GM12878 (cell line): ENCODE measurements around the gene ZNF93. TPM values are rescaled to one million over a fixed set of nuclear protein-coding genes. Genes with fewer than 3 reads are reported as not detected.

Experiments used
- ATAC-seq: fragments of 200-7000 bp; cut with Tn5 transposase; 3 replicates; pipeline ENCODE4 v1.9.1; 2020; ENCODE audit warnings: mild to moderate bottlenecking, moderate library complexity
- BruUV-seq: library from RNA; stranded (reverse); fragments of 400-500 nt; replicated peaks from 2 replicates; lab custom pipeline; 2021; lab: Mats Ljungman, UMichigan
- CTCF ChIA-PET: fragments of 300-600 bp; sonication (Branson Sonifier 250); formaldehyde crosslinking; extraction: SDS; loops from one replicate; lab custom pipeline; 2021; ENCODE audit warnings: inconsistent platforms; lab: Yijun Ruan, JAX
- POLR2A ChIA-PET: fragments of 350-600 bp; formaldehyde crosslinking; extraction: SDS; loops from one replicate; lab custom pipeline; 2021; ENCODE audit warnings: inconsistent platforms; lab: Charles Lee
- RAD21 ChIA-PET: fragments of 300-600 bp; sonication (Branson Sonifier 250); formaldehyde crosslinking; loops from one replicate; lab custom pipeline; 2023; ENCODE audit warnings: antibody characterized with exemption; ENCODE audit not compliant: unreplicated experiment; lab: Charles Lee
- SMC1A ChIA-PET: fragments of 300-600 bp; sonication (Branson Sonifier 250); formaldehyde crosslinking; loops from one replicate; lab custom pipeline; 2023; ENCODE audit not compliant: unreplicated experiment, uncharacterized antibody; lab: Charles Lee
- DNase-seq: peaks from one replicate; pipeline ENCODE4 v3.0.0-alpha.2; 2011; ENCODE audit warnings: low read depth, low spot score
- FAIRE-seq: peaks from 3 replicates; lab custom pipeline; 2011; peaks lifted over from hg19 to GRCh38; lab: Jason Lieb, UNC
- H2AFZ ChIP-seq: 2 replicates; pipeline ENCODE4 v1.6.0; 2011; ENCODE audit warnings: low read depth, low read length, control low read depth; ENCODE audit not compliant: control insufficient read depth
- H3K27ac ChIP-seq: 2 replicates; pipeline ENCODE4 v1.5.1; 2011; ENCODE audit warnings: control low read depth; ENCODE audit not compliant: control insufficient read depth, insufficient read depth
- H3K27me3 ChIP-seq, 2 experiments: replicated peaks in 1 of 2; 2 replicates each; pipeline versions ENCODE4 v1.6.0 to v1.6.1; 2011; ENCODE audit warnings: low read length in 1 of 2; ENCODE audit not compliant: control insufficient read depth in 2 of 2, insufficient read depth in 2 of 2
- H3K36me3 ChIP-seq, 2 experiments: 2 replicates each; pipeline ENCODE4 v1.5.1; 2011; ENCODE audit warnings: low read length in 1 of 2; ENCODE audit not compliant: control insufficient read depth in 2 of 2, insufficient read depth in 2 of 2
- H3K4me1 ChIP-seq: 2 replicates; pipeline ENCODE4 v1.6.1; 2011; ENCODE audit warnings: mild to moderate bottlenecking, low read length, moderate library complexity, mixed read lengths; ENCODE audit not compliant: control insufficient read depth, insufficient read depth
- H3K4me2 ChIP-seq: 2 replicates; pipeline ENCODE4 v1.6.0; 2011; ENCODE audit warnings: control low read depth; ENCODE audit not compliant: control insufficient read depth, insufficient read depth
- H3K4me3 ChIP-seq: fragments of 200-600 bp; sonication (generic); 2 replicates; pipeline ENCODE4 v1.5.1; 2016
- H3K79me2 ChIP-seq: 2 replicates; pipeline ENCODE4 v1.6.0; 2011; ENCODE audit warnings: low read length; ENCODE audit not compliant: control insufficient read depth, insufficient read depth
- H3K9ac ChIP-seq: 2 replicates; pipeline ENCODE4 v1.8.0; 2011; ENCODE audit warnings: low read length, control low read depth, mixed read lengths; ENCODE audit not compliant: control insufficient read depth, insufficient read depth
- H3K9me3 ChIP-seq: replicated peaks from 3 replicates; pipeline ENCODE4 v1.5.1; 2011; ENCODE audit warnings: mild to moderate bottlenecking, low read length; ENCODE audit not compliant: control insufficient read depth, insufficient read depth
- H4K20me1 ChIP-seq: 2 replicates; pipeline ENCODE4 v1.6.0; 2011; ENCODE audit not compliant: control insufficient read depth, insufficient read depth
- E2F4 ChIP-seq: IDR thresholded peaks from 2 replicates; pipeline ENCODE4 v1.6.1; 2012; ENCODE audit warnings: low read depth, low read length, improper control_type of control experiment
- EGR1 ChIP-seq, 2 experiments: IDR thresholded peaks; 1 replicate in 1 of 2; 2 replicates in 1 of 2; pipeline ENCODE4 v1.6.1; 2011 to 2012; ENCODE audit warnings: low read depth in 2 of 2, low read length in 2 of 2, borderline replicate concordance in 1 of 2, mild to moderate bottlenecking in 1 of 2, moderate library complexity in 1 of 2
- GABPA ChIP-seq: IDR thresholded peaks from 2 replicates; pipeline ENCODE4 v1.6.1; 2014; ENCODE audit warnings: antibody characterized with exemption, low read depth, mild to moderate bottlenecking, inconsistent platforms
- HDAC2 ChIP-seq: fragments of 200-600 bp; sonication (generic); IDR thresholded peaks from 2 replicates; pipeline ENCODE4 v1.6.1; 2017
- IKZF1 ChIP-seq: fragments of 450-650 bp; conservative IDR thresholded peaks from 2 replicates; pipeline ENCODE4 v1.6.1; 2017; ENCODE audit warnings: antibody characterized with exemption, mild to moderate bottlenecking
- MEF2A ChIP-seq: IDR thresholded peaks from 2 replicates; pipeline ENCODE4 v1.6.1; 2011; ENCODE audit warnings: low read depth, mild to moderate bottlenecking, low read length, moderate library complexity; ENCODE audit not compliant: insufficient read depth
- MTA2 ChIP-seq: fragments of 450-650 bp; IDR thresholded peaks from 2 replicates; pipeline ENCODE4 v1.6.1; 2016; ENCODE audit warnings: low read depth, mild to moderate bottlenecking, moderate library complexity
- MTA3 ChIP-seq: IDR thresholded peaks from 2 replicates; pipeline ENCODE4 v1.6.1; 2012; ENCODE audit warnings: low read length, inconsistent platforms, borderline replicate concordance
- PKNOX1 ChIP-seq: fragments of 450-650 bp; IDR thresholded peaks from 2 replicates; pipeline ENCODE4 v1.6.1; 2016; ENCODE audit warnings: mild to moderate bottlenecking
- RELA ChIP-seq: fragments of 450-650 bp; IDR thresholded peaks from 2 replicates; pipeline ENCODE4 v1.8.0; 2014; ENCODE audit warnings: borderline replicate concordance; ENCODE audit not compliant: partially characterized antibody
- SIN3A ChIP-seq: IDR thresholded peaks from 2 replicates; pipeline ENCODE4 v1.6.1; 2012; ENCODE audit warnings: low read depth, low read length, improper control_type of control experiment
- SREBF2 ChIP-seq: IDR thresholded peaks from 2 replicates; pipeline ENCODE4 v1.6.1; 2012; ENCODE audit warnings: mild to moderate bottlenecking, low read length
- SUPT20H ChIP-seq: IDR thresholded peaks from 2 replicates; pipeline ENCODE4 v1.6.1; 2011; ENCODE audit warnings: low read depth, mild to moderate bottlenecking, low read length, moderate library complexity, borderline replicate concordance; ENCODE audit not compliant: control insufficient read depth
- SUZ12 ChIP-seq: fragments of 200-600 bp; sonication (generic); IDR thresholded peaks from one replicate; pipeline ENCODE4 v1.6.1; 2018; ENCODE audit warnings: antibody characterized with exemption, mild to moderate bottlenecking; ENCODE audit not compliant: unreplicated experiment
- ZNF274 ChIP-seq: IDR thresholded peaks from one replicate; pipeline ENCODE4 v1.8.0; 2011; ENCODE audit not compliant: insufficient read length, insufficient read depth
- WGBS: methylation state at CpG from one replicate; pipeline ENCODE4 v1.1.6; 2016; ENCODE audit warnings: low lambda C conversion rate; ENCODE audit not compliant: insufficient replicate concordance, insufficient coverage; ENCODE audit errors: missing lambda C conversion rate; 5-methylcytosine and 5-hydroxymethylcytosine counted together
- in situ Hi-C: fragments of 300-500 bp; cut with MboI; formaldehyde crosslinking; loops from 9 replicates; pipeline ENCODE4 v1.14.3; 2018; ENCODE audit warnings: mixed read lengths
- intact Hi-C: fragments of 100-400 bp; cut with micrococcal nuclease; formaldehyde crosslinking; loops from one replicate; pipeline ENCODE4 v1.14.2; 2022; ENCODE audit not compliant: unreplicated experiment
- polyA plus RNA-seq, 11 experiments: library from polyadenylated mRNA; depleted of rRNA in 4 of 11; unstranded in 6 of 11; stranded (reverse) in 5 of 11; fragments of >200 nt; fragmentation: Nextera tagmentation in 4 of 11; fragmentation: Illumina TruSeq in 1 of 11; extraction: Ambion mirVana in 4 of 11; extraction: Trizol in 1 of 11; gene quantifications; 1 replicate in 1 of 11; 2 replicates in 10 of 11; pipeline versions ENCODE4 v1.2.1 to v1.2.3, GENCODE V29; 2011 to 2016; ENCODE audit warnings: inconsistent platforms in 2 of 11, missing spikeins in 2 of 11, low read depth in 1 of 11
- total RNA-seq, 4 experiments: library from RNA; depleted of rRNA in 3 of 4; stranded (reverse); fragments of >200 nt in 3 of 4; fragmentation: Illumina TruSeq in 1 of 4; extraction: Trizol in 1 of 4; gene quantifications; 2 replicates each; pipeline versions ENCODE4 v1.2.1 to v1.2.3, GENCODE V29; 2013 to 2021
- TF ChIP-seq, protein P1 (sequence below), 3 experiments: IDR thresholded peaks in 2 of 3; conservative IDR thresholded peaks in 1 of 3; 2 replicates each; pipeline ENCODE4 v1.5.1; 2011; ENCODE audit warnings: low read depth in 3 of 3, low read length in 3 of 3, mild to moderate bottlenecking in 3 of 3, control low read depth in 2 of 3, moderate library complexity in 2 of 3, inconsistent platforms in 1 of 3, mixed read lengths in 1 of 3; ENCODE audit not compliant: control insufficient read depth in 2 of 3, insufficient read depth in 1 of 3; ENCODE audit errors: extremely low read depth in 1 of 3
- TF ChIP-seq, protein P2 (sequence below): fragments of 450-650 bp; IDR thresholded peaks from 2 replicates; pipeline ENCODE4 v1.6.1; 2016; ENCODE audit warnings: mild to moderate bottlenecking, moderate library complexity, borderline replicate concordance

ZNF93 gene
- total and polyA plus RNA-seq, 10 of the 15 experiments (the other 5 are each of a cell fraction or from before 2014, with no cell fraction given): 0.70 to 7.9 (median 1.9) TPM

DNA sequence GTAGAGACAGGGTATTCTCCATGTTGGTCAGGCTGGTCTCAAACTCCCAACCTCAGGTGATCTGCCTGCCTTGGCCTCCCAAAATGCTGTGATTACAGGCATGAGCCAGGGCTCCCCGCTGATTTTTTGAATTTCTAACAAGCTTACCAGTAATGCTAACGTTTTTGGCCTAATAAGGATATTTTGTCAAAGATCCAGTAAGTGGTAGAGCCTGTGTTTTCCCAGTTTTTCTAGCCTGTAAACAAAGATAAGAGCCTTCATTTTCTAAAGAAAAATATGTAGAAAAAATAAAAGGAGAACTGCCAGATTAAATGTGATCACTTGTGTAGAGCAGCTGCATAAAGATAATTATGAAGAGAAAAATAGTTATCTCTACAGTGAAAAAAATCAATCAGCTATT is 37.7 kb downstream of the ZNF93 start:
- Histone ChIP-seq H3K4me3 (no peak overlapping the region), H3K27me3 (no peaks in the 10 kb centered on the region), H3K4me1 (no peaks in the 10 kb centered on the region), H3K9me3 (peaks cover 12% of the 10 kb centered on the region; the same call in 2 of the 3 replicates), H3K4me2 (no peak overlapping the region), H2AFZ (no peak overlapping the region), H3K36me3 (no peaks in the 10 kb centered on the region; a peak in 1 of 4 replicates), H4K20me1 (no peaks in the 10 kb centered on the region), H3K79me2 (no peaks in the 10 kb centered on the region), H3K9ac (no peak overlapping the region), H3K27ac (no peak overlapping the region)
- ChIA-PET POLR2A (no interaction called here), RAD21 (no interaction called here), CTCF (no interaction called here), SMC1A (no interaction called here)
- intact Hi-C loops: no loop called here
- ATAC-seq (no peak), FAIRE-seq (no peak), DNase-seq (no peak)
- 45% methylated on average over 2 of the region's 2 CpGs for WGBS
- in situ Hi-C loops: no loop called here
- no TSS peak for BruUV-seq
- TF ChIP-seq SUZ12 (no peak), GABPA (no peak), PKNOX1 (no peak), ZNF274 (no peak), SUPT20H (no peak), IKZF1 (no peak), E2F4 (no peak), HDAC2 (no peak), MEF2A (no peak), SREBF2 (no peak), MTA2 (no peak), SIN3A (no peak), MTA3 (no peak), RELA (no peak), EGR1 (IDR thresholded peaks at IDR 0.05; ENCODE audit: borderline replicate concordance in 1 of 2, low read depth in 2 of 2, low read length in 2 of 2) (no peak)
- TF ChIP-seq, protein P1, sequence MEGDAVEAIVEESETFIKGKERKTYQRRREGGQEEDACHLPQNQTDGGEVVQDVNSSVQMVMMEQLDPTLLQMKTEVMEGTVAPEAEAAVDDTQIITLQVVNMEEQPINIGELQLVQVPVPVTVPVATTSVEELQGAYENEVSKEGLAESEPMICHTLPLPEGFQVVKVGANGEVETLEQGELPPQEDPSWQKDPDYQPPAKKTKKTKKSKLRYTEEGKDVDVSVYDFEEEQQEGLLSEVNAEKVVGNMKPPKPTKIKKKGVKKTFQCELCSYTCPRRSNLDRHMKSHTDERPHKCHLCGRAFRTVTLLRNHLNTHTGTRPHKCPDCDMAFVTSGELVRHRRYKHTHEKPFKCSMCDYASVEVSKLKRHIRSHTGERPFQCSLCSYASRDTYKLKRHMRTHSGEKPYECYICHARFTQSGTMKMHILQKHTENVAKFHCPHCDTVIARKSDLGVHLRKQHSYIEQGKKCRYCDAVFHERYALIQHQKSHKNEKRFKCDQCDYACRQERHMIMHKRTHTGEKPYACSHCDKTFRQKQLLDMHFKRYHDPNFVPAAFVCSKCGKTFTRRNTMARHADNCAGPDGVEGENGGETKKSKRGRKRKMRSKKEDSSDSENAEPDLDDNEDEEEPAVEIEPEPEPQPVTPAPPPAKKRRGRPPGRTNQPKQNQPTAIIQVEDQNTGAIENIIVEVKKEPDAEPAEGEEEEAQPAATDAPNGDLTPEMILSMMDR (IDR thresholded peaks at IDR 0.05 in 2 of 3, conservative IDR thresholded peaks at IDR 0.05 in 1 of 3; ENCODE audit: control insufficient read depth in 2 of 3, extremely low read depth in 1 of 3, insufficient read depth in 1 of 3, low read depth in 3 of 3, low read length in 3 of 3): no peak
- TF ChIP-seq, protein P2, sequence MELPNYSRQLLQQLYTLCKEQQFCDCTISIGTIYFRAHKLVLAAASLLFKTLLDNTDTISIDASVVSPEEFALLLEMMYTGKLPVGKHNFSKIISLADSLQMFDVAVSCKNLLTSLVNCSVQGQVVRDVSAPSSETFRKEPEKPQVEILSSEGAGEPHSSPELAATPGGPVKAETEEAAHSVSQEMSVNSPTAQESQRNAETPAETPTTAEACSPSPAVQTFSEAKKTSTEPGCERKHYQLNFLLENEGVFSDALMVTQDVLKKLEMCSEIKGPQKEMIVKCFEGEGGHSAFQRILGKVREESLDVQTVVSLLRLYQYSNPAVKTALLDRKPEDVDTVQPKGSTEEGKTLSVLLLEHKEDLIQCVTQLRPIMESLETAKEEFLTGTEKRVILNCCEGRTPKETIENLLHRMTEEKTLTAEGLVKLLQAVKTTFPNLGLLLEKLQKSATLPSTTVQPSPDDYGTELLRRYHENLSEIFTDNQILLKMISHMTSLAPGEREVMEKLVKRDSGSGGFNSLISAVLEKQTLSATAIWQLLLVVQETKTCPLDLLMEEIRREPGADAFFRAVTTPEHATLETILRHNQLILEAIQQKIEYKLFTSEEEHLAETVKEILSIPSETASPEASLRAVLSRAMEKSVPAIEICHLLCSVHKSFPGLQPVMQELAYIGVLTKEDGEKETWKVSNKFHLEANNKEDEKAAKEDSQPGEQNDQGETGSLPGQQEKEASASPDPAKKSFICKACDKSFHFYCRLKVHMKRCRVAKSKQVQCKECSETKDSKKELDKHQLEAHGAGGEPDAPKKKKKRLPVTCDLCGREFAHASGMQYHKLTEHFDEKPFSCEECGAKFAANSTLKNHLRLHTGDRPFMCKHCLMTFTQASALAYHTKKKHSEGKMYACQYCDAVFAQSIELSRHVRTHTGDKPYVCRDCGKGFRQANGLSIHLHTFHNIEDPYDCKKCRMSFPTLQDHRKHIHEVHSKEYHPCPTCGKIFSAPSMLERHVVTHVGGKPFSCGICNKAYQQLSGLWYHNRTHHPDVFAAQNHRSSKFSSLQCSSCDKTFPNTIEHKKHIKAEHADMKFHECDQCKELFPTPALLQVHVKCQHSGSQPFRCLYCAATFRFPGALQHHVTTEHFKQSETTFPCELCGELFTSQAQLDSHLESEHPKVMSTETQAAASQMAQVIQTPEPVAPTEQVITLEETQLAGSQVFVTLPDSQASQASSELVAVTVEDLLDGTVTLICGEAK: no peak
